ENCODE results near the gene KCNT2.

GRCh38 chr1:196464480-196464941, 143.7 kb downstream of the KCNT2 start:
- TF ChIP-seq CTCF (conservative IDR thresholded peaks at IDR 0.05; ENCODE audit: low read length) (no peak), EZH2phosphoT487 (IDR thresholded peaks at IDR 0.05; ENCODE audit: borderline replicate concordance, low read depth, low read length) (no peak)
